ENCODE measurements around the gene FOCAD. TPM values are rescaled to one million over a fixed set of nuclear protein-coding genes. Genes with fewer than 3 reads are reported as not detected.
"Not testable (repeated sequence)": the region's sequence is repeated elsewhere in the genome, so short reads cannot be mapped to it uniquely, and the experiment has no call there.

Gene FOCAD
- total RNA-seq, 1 donor from 2014 or later: 28.7 TPM

DNA sequence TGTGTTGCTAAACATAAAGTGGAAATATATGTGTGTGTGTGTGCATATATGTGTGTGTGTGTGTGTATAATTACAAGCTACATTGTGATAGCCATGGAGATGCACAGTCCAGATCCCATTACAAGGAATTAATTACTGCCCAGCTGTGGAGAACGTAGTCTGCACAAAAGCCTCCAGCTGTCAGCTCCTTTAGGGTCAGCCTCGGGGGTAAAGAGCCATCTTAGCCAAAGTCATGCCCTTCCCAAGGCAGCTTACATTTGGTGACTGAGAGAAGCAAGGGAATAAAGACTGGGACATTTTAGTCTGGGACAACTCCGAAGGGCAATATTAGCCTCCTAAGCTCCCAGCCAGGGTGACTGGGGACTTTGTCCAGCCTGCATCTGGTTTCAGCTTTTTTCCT lies 21.9 kb upstream of the FOCAD start:
- Mint-ChIP-seq H3K27me3 (ENCODE audit: low read depth) (no peaks in the 10 kb centered on the region), H3K9me3 (ENCODE audit: low read depth) (no peaks in the 10 kb centered on the region), H3K4me3 (ENCODE audit: unreplicated experiment) (no peak overlapping the region), H3K27ac (ENCODE audit: unreplicated experiment) (no peak overlapping the region), H3K36me3 (ENCODE audit: low read depth) (no peaks in the 10 kb centered on the region), H3K4me1 (ENCODE audit: low read depth) (peaks cover 4% of the 10 kb centered on the region)
- DNase-seq (ENCODE audit: low spot score): no peak
- TF ChIP-seq, protein P1, sequence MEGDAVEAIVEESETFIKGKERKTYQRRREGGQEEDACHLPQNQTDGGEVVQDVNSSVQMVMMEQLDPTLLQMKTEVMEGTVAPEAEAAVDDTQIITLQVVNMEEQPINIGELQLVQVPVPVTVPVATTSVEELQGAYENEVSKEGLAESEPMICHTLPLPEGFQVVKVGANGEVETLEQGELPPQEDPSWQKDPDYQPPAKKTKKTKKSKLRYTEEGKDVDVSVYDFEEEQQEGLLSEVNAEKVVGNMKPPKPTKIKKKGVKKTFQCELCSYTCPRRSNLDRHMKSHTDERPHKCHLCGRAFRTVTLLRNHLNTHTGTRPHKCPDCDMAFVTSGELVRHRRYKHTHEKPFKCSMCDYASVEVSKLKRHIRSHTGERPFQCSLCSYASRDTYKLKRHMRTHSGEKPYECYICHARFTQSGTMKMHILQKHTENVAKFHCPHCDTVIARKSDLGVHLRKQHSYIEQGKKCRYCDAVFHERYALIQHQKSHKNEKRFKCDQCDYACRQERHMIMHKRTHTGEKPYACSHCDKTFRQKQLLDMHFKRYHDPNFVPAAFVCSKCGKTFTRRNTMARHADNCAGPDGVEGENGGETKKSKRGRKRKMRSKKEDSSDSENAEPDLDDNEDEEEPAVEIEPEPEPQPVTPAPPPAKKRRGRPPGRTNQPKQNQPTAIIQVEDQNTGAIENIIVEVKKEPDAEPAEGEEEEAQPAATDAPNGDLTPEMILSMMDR (IDR thresholded peaks at IDR 0.05): no peak

DNA sequence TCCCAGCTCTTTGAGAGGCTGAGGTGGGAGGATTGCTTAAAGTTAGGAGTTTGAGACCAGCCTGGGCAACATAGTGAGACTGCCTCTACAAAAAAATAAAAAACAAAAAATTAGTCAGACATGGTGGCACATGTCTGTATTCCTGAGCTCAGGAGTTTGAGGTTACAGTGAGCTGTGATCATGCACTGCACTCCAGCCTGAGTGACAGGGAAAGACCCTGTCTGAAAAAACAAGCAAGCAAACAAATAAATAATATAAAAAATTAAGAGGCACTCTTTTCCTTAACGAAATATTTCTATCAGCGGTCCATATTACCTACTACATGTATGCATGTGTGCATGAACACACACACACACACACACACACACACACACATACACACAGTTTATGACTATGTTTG lies 20.9 kb upstream of the FOCAD start:
- no peak for DNase-seq (ENCODE audit: low spot score)
- H3K36me3 Mint-ChIP-seq (ENCODE audit: low read depth): no peaks in the 10 kb centered on the region
- TF ChIP-seq, protein P1 (IDR thresholded peaks at IDR 0.05): no peak
- H3K27me3 Mint-ChIP-seq (ENCODE audit: low read depth): no peaks in the 10 kb centered on the region
- H3K4me1 Mint-ChIP-seq (ENCODE audit: low read depth): peaks cover 4% of the 10 kb centered on the region
- no peak overlapping the region for H3K4me3 Mint-ChIP-seq (ENCODE audit: unreplicated experiment)
- H3K27ac Mint-ChIP-seq (ENCODE audit: unreplicated experiment): no peak overlapping the region
- H3K9me3 Mint-ChIP-seq (ENCODE audit: low read depth): no peaks in the 10 kb centered on the region

DNA sequence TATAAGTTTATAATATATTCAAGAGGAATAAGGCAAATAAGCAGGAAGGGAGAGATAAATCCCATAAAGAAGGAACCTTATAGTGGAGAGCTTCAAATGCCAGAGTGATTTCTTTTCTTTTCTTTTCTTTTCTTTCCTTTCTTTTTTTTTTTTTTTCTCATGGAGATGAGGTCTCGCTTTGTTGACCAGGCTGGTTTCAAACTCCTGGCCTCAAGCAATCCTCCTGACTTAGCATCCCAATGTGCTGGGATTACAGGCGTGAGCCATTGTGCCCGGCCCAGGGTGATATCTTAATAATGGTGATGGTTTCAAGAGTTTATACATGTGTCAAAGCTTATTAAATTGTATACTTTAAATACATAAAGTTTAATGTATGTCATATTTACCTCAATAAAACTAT lies 19.6 kb upstream of the FOCAD start:
- Mint-ChIP-seq H3K9me3 (ENCODE audit: low read depth) (no peaks in the 10 kb centered on the region), H3K4me1 (ENCODE audit: low read depth) (no peaks in the 10 kb centered on the region), H3K4me3 (ENCODE audit: unreplicated experiment) (no peak overlapping the region), H3K36me3 (ENCODE audit: low read depth) (no peaks in the 10 kb centered on the region), H3K27ac (ENCODE audit: unreplicated experiment) (no peak overlapping the region), H3K27me3 (ENCODE audit: low read depth) (no peaks in the 10 kb centered on the region)
- TF ChIP-seq, protein P1 (IDR thresholded peaks at IDR 0.05): no peak
- DNase-seq (ENCODE audit: low spot score): no peak

DNA sequence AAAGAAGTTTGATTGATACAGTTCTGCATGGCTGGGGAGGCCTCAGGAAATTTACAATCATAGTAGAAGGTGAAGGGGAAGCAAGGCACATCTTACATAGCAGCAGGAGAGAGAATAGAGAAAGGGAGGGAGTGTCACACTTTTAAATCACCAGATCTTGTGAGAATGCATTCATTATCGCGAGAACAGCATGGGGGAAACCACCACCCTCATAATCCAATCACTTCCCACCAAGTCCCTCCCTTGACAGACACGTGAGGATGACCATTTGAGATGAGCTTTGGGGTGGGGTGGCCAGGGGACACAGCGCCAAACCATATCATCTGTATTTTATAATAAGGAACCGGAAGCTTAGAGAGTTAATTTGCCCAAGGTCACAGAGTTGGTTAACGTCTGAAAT lies 13.7 kb upstream of the FOCAD start:
- TF ChIP-seq, protein P1 (IDR thresholded peaks at IDR 0.05): no peak
- H3K4me1 Mint-ChIP-seq (ENCODE audit: low read depth): no peaks in the 10 kb centered on the region

DNA sequence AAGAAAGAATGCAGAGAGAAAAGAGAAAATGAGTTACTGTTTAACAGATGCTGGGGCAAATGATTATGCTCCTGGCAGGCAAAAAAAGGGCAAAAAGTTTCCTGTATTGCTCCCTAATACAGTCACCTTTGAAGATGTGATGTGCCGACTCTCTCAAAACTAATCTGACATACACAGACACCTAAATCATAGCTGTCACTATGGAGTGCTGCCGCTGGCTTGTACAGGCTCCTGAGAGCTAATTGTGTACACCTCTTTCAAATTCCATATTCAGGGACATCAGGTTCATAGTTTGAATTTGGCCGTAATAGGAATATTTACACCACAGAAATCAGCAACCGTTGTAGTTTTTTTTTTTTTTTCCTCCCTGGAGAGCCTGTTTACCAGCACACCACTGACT lies 12.4 kb upstream of the FOCAD start:
- Mint-ChIP-seq H3K27ac (ENCODE audit: unreplicated experiment) (no peak overlapping the region), H3K27me3 (ENCODE audit: low read depth) (no peaks in the 10 kb centered on the region), H3K4me3 (ENCODE audit: unreplicated experiment) (no peak overlapping the region), H3K4me1 (ENCODE audit: low read depth) (no peaks in the 10 kb centered on the region), H3K36me3 (ENCODE audit: low read depth) (no peaks in the 10 kb centered on the region), H3K9me3 (ENCODE audit: low read depth) (no peaks in the 10 kb centered on the region)
- TF ChIP-seq, protein P1 (IDR thresholded peaks at IDR 0.05): no peak
- no peak for DNase-seq (ENCODE audit: low spot score)

More for the DNA sequence above, 13.7 kb upstream of the FOCAD start:
- no peaks in the 10 kb centered on the region for H3K27me3 Mint-ChIP-seq (ENCODE audit: low read depth)
- DNase-seq (ENCODE audit: low spot score): no peak
- no peak overlapping the region for H3K4me3 Mint-ChIP-seq (ENCODE audit: unreplicated experiment)
- H3K9me3 Mint-ChIP-seq (ENCODE audit: low read depth): no peaks in the 10 kb centered on the region
- no peaks in the 10 kb centered on the region for H3K36me3 Mint-ChIP-seq (ENCODE audit: low read depth)
- H3K27ac Mint-ChIP-seq (ENCODE audit: unreplicated experiment): no peak overlapping the region

DNA sequence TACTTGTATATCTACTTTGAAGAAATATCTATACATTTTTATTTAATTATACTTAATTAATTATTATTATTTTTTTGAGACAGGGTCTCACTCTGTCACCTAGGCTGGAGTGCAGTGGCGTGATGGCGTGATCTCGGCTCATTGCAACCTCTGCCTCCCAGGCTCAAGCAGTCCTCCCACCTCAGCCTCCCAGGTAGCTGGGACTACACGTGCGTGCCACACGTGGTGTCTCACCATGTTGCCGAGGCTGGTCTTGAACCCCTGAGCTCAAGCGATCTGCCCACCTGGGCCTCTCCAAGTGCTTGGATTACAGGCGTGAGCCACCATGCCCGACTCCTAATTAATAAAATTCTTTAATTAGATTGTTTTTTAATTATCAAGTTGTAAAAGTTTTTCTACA lies 10.5 kb upstream of the FOCAD start:
- not testable (repeated sequence) for H3K36me3 Mint-ChIP-seq (ENCODE audit: low read depth); DNase-seq (ENCODE audit: low spot score); H3K9me3 Mint-ChIP-seq (ENCODE audit: low read depth); H3K4me3 Mint-ChIP-seq (ENCODE audit: unreplicated experiment); H3K4me1 Mint-ChIP-seq (ENCODE audit: low read depth); H3K27ac Mint-ChIP-seq (ENCODE audit: unreplicated experiment); H3K27me3 Mint-ChIP-seq (ENCODE audit: low read depth)

Data from chondrocyte (in vitro differentiated cells).